Right cardiac atrium (tissue), 5 donors: ENCODE measurements around the gene COQ6. TPM values are rescaled to one million over a fixed set of nuclear protein-coding genes. Genes with fewer than 3 reads are reported as not detected.
A peak's percentile ranks its signal among the peaks of the same experiment; 100 is the strongest.

ENCODE experiments used
- ATAC-seq, 2 donors: fragments of 200-7000 bp; cut with Tn5 transposase; one replicate each; pipeline versions ENCODE4 v1.8.0 to v1.9.1; 2020; ENCODE audit warnings: moderate library complexity in 2 of 2, mild to moderate bottlenecking in 1 of 2
- DNase-seq, 3 donors: peaks; one replicate each; pipeline ENCODE4 v3.0.0-alpha.2; 2020
- H3K27ac ChIP-seq: one replicate; pipeline ENCODE4 v1.5.1; 2013; ENCODE audit warnings: mild to moderate bottlenecking, low read length, control low read depth, moderate library complexity
- H3K27me3 ChIP-seq: one replicate; pipeline ENCODE4 v1.6.1; 2013; ENCODE audit not compliant: control insufficient read depth, insufficient read depth
- H3K4me1 ChIP-seq: one replicate; pipeline ENCODE4 v1.6.1; 2013; ENCODE audit warnings: low read length; ENCODE audit not compliant: control insufficient read depth, insufficient read depth
- H3K4me3 ChIP-seq: one replicate; pipeline ENCODE4 v1.5.1; 2013; ENCODE audit warnings: low read length, control low read depth
- H3K9me3 ChIP-seq: one replicate; pipeline ENCODE4 v1.6.1; 2013; ENCODE audit warnings: low read length; ENCODE audit not compliant: control insufficient read depth
- WGBS: extraction: QIAGEN DNeasy Blood & Tissue Kit; methylation state at CpG from one replicate; pipeline ENCODE4 v1.1.7; 2013; 5-methylcytosine and 5-hydroxymethylcytosine counted together
- intact Hi-C, 4 donors: fragments of 100-400 bp; cut with DNase I; formaldehyde crosslinking; loops; one replicate each; pipeline versions ENCODE4 v1.11.0 to v1.14.0; 2022 to 2023
- polyA plus RNA-seq: library from polyadenylated mRNA; stranded (reverse); fragments of 200-250 nt; gene quantifications from one replicate; pipeline ENCODE4 v1.2.3, GENCODE V29; 2013
- total RNA-seq, 4 donors: library from RNA; stranded (reverse); fragmentation: NEBNext Ultra II Directional; extraction: Animal tissue kit (Norgen Biotek cat#: 25700); gene quantifications; one replicate each; pipeline ENCODE4 v1.2.1, GENCODE V29; 2021
- donor health status: healthy with polysubstance abuse.
- donor health status: DM: no; HTN: yes; CAD: no.
- donor health status: DM: no; HTN: no; CAD: no.
- donor health status: DM: no; HTN: yes; CAD: no; lungs with severe emphysema.
- donor health status: DM: yes; HTN: yes; CAD: no.

Gene COQ6
- total and polyA plus RNA-seq, 5 donors, result 29.2 to 43.4 (median 33.6) TPM

DNA sequence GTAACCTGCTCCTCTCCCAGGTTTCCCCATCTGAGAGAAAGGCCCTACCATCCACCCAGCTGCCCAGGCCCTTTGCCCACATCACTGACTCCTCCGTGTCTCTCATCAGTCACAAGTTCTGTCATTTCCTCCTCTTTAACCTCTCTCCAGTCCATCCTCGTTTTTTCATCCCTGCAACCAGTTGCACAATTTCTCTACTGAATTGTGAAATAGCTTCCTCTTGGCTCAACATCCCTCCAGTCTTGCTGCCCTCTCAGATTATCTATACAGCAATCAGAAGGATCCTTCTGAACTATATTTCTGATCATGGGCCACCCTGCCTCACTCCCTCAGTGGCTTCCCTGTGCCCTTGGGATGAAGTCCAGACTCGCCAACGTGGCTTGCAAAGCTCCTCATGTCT lies 7.0 kb upstream of the COQ6 start:
- 47% methylated on average over 4 of the region's 4 CpGs for WGBS

GRCh38 chr14:73944432-73945158 lies 5.5 kb upstream of the COQ6 start:
- Histone ChIP-seq H3K4me1 (no peaks in the 10 kb centered on the region), H3K4me3 (no peak overlapping the region), H3K27me3 (no peaks in the 10 kb centered on the region), H3K27ac (no peak overlapping the region), H3K9me3 (no peaks in the 10 kb centered on the region)
- DNase-seq (no peak), ATAC-seq (no peak)
- intact Hi-C loops, result no loop called here
- WGBS, result 85% methylated on average over 17 of the region's 17 CpGs

More for the DNA sequence above, 7.0 kb upstream of the COQ6 start:
- Histone ChIP-seq H3K4me1 (no peaks in the 10 kb centered on the region), H3K4me3 (no peak overlapping the region), H3K9me3 (no peaks in the 10 kb centered on the region), H3K27ac (no peak overlapping the region), H3K27me3 (no peaks in the 10 kb centered on the region)
- ATAC-seq, result peak; percentile 32 to 45
- DNase-seq, result no peak
- intact Hi-C loops, result no loop called here

DNA sequence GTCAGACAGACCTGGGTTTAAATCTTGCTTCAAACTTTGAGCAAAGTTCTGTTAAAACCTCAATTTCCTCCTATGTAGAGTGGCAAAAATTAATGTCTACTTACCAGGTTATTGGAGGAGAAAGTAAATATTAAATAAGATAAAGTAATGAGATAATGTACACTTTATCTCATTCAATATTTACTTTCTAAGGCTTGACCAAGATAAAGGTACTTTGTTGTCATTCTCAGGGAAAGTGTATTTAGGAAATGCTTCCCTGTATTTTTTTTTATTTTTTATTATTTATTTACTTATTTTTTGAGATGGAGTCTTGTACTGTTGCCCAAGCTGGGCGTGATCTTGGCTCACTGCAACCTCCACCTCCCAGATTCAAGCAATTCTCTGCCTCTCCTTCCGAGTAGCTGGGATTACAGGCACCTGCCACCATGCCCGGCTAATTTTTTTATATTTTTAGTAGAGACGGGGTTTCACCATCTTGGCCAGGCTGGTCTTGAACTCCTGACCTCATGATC lies 4.9 kb upstream of the COQ6 start:
- H3K27ac ChIP-seq, result no peak overlapping the region
- ATAC-seq, result no peak
- H3K9me3 ChIP-seq, result no peaks in the 10 kb centered on the region
- WGBS, result 89% methylated on average over 4 of the region's 4 CpGs
- no peaks in the 10 kb centered on the region for H3K4me1 ChIP-seq
- no peak for DNase-seq
- H3K4me3 ChIP-seq, result no peak overlapping the region
- intact Hi-C loops, result no loop called here
- no peaks in the 10 kb centered on the region for H3K27me3 ChIP-seq

- Histone ChIP-seq H3K9me3 (no peaks in the 10 kb centered on the region), H3K27ac (no peak overlapping the region), H3K4me1 (no peaks in the 10 kb centered on the region), H3K4me3 (no peak overlapping the region), H3K27me3 (no peaks in the 10 kb centered on the region)
- ATAC-seq (no peak), DNase-seq (no peak)
- 75% methylated on average over 1 of the region's 1 CpG for WGBS
- intact Hi-C loops, result no loop called here
These were observed 3.6 kb downstream of the COQ6 start for GRCh38 chr14:73953731-73954130.

DNA sequence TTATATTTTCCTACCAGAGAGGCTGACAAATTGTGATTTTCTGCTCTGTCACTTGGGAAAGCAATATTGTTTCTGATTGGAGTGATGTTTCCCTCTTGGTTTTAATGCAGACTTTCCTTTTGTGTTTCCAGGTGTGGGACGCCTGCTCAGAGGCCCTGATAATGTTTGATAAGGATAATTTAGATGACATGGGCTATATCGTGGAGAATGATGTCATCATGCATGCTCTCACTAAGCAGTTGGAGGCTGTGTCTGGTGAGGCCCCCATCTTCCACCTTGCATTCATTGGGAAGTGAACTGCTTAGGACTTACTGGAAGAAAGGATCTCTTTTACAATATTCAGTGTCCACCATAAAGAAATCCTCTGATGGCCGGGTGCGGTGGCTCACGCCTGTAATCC lies 5.6 kb downstream of the COQ6 start:
- no peaks in the 10 kb centered on the region for H3K4me1 ChIP-seq
- H3K27ac ChIP-seq, result no peak overlapping the region
- H3K4me3 ChIP-seq, result no peak overlapping the region
- ATAC-seq (no peak), DNase-seq (no peak)
- intact Hi-C loops, result no loop called here
- no peaks in the 10 kb centered on the region for H3K9me3 ChIP-seq
- WGBS, result 88% methylated on average over 5 of the region's 5 CpGs
- H3K27me3 ChIP-seq, result no peaks in the 10 kb centered on the region

DNA sequence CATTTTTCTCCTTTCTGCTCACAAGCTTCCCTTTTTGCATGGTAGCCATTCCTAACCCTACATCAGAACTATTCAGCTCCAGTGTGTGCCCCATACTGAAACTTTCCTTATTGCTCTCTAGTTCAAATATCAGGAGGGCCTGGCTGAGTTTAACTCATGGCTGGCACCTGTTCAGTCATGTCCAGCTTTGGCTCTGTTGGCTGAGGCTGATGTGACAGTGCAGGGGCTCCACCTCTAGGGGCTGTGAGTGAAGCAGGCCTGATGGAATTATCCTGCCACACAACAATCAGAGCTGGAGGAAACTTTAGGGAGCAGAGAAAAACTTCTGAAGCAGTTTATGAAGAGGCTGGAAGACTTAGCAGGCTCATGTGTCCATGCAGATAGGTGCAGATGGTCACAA lies 8.5 kb downstream of the COQ6 start:
- Histone ChIP-seq H3K9me3 (no peaks in the 10 kb centered on the region), H3K27ac (no peak overlapping the region), H3K27me3 (no peaks in the 10 kb centered on the region), H3K4me1 (no peaks in the 10 kb centered on the region), H3K4me3 (no peak overlapping the region)
- DNase-seq, result no peak
- ATAC-seq, result no peak
- intact Hi-C loops, result no loop called here

DNA sequence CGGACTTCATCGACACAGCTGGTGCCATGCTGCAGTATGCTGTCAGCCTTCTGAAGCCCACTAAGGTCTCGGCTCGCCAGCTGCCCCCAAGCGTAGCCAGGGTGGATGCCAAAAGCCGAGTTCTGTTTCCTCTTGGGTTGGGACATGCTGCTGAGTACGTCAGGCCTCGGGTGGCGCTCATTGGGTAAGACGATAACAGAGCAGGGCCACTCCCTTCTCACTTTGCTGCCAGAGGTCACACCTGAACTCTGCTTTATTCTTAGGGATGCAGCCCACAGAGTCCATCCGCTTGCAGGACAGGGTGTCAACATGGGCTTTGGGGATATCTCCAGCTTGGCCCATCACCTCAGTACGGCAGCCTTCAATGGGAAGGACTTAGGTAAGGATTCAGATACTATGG lies 11.1 kb downstream of the COQ6 start:
- H3K4me1 ChIP-seq, result no peaks in the 10 kb centered on the region
- ATAC-seq, result no peak
- 88% methylated on average over 12 of the region's 12 CpGs for WGBS
- intact Hi-C loops, result no loop called here
- no peaks in the 10 kb centered on the region for H3K27me3 ChIP-seq
- no peaks in the 10 kb centered on the region for H3K9me3 ChIP-seq
- no peak overlapping the region for H3K4me3 ChIP-seq
- no peak overlapping the region for H3K27ac ChIP-seq
- DNase-seq, result no peak

GRCh38 chr14:73965216-73965615 lies 15.1 kb downstream of the COQ6 start:
- Histone ChIP-seq H3K4me3 (no peak overlapping the region), H3K27ac (no peak overlapping the region), H3K9me3 (no peaks in the 10 kb centered on the region), H3K27me3 (no peaks in the 10 kb centered on the region), H3K4me1 (no peaks in the 10 kb centered on the region)
- no peak for ATAC-seq
- intact Hi-C loops, result no loop called here
- no peak for DNase-seq
- WGBS, result 92% methylated on average over 4 of the region's 4 CpGs

DNA sequence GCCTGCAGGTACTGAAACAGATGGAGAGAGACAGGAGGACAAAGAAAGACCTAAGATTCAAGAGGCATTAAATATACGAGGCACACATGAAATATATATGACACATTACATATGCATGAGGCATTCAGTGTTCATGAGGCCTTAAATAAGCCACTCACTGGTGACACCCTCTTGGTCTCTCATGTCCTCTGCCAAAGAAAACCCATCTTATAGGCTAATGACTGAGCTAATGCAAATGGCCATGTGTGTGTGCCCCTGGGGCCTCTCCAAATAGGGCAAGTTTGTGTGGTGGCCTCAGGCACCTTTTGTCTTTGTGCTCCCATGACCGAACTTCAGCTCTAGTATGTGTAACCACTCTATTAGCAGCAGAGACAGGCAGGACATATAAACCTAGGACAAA lies 18.8 kb downstream of the COQ6 start:
- 90% methylated on average over 2 of the region's 2 CpGs for WGBS
- peaks cover 6% of the 10 kb centered on the region for H3K4me1 ChIP-seq
- H3K4me3 ChIP-seq, result no peak overlapping the region
- H3K9me3 ChIP-seq, result no peaks in the 10 kb centered on the region
- DNase-seq, result no peak
- no peak for ATAC-seq
- intact Hi-C loops, result no loop called here
- no peaks in the 10 kb centered on the region for H3K27me3 ChIP-seq
- H3K27ac ChIP-seq, result no peak overlapping the region

DNA sequence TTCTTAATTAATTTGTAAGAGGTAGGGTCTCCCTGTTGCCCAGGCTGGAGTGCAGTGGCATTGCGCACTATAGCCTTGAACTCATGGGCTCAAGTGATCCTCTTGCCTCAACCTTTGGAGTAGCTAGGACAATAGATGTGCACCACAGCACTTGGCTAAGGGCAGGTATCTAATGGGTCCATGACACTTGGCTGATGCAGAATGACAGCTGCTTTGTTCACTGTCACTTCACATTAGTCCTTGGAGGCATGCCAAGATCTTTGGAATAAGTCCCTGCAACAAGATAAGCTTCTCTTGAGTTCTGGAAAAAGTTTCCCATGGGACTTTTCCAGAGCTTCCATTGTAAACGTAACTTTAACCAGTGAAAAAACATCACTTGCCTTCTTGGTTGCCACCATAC lies 23.4 kb downstream of the COQ6 start:
- DNase-seq (no peak), ATAC-seq (no peak)
- 53% methylated on average over 2 of the region's 2 CpGs for WGBS
- intact Hi-C loops, result no loop called here
- H3K4me1 ChIP-seq, result peaks cover 6% of the 10 kb centered on the region
- H3K9me3 ChIP-seq, result no peaks in the 10 kb centered on the region
- no peaks in the 10 kb centered on the region for H3K27me3 ChIP-seq
- no peak overlapping the region for H3K4me3 ChIP-seq
- no peak overlapping the region for H3K27ac ChIP-seq

- intact Hi-C loops, result no loop called here
- no peak overlapping the region for H3K4me3 ChIP-seq
- H3K27me3 ChIP-seq, result no peaks in the 10 kb centered on the region
- H3K4me1 ChIP-seq, result peaks cover 6% of the 10 kb centered on the region
- no peak overlapping the region for H3K27ac ChIP-seq
- 80% methylated on average over 6 of the region's 6 CpGs for WGBS
- ATAC-seq, result peak in 1 of 2 donors; percentile 13
- no peak for DNase-seq
- no peaks in the 10 kb centered on the region for H3K9me3 ChIP-seq
These were observed 26.0 kb downstream of the COQ6 start for GRCh38 chr14:73976125-73976524.

- WGBS, result 64% methylated on average over 4 of the region's 4 CpGs
- intact Hi-C loops, result no loop called here
- H3K27me3 ChIP-seq, result no peaks in the 10 kb centered on the region
- no peaks in the 10 kb centered on the region for H3K9me3 ChIP-seq
- no peak for ATAC-seq
- peaks cover 6% of the 10 kb centered on the region for H3K4me1 ChIP-seq
- no peak for DNase-seq
- no peak overlapping the region for H3K4me3 ChIP-seq
- H3K27ac ChIP-seq, result no peak overlapping the region
These were observed 27.8 kb downstream of the COQ6 start for GRCh38 chr14:73977896-73978295.
